CD4-positive, alpha-beta T cell (primary cell): ENCODE results near the gene PER3. TPM values are rescaled to one million over a fixed set of nuclear protein-coding genes. Genes with fewer than 3 reads are reported as not detected.

Source experiments
- ATAC-seq: fragments of 200-7000 bp; cut with Tn5 transposase; one replicate; pipeline ENCODE4 v1.10.0; 2022; ENCODE audit warnings: mild to moderate bottlenecking; ENCODE audit not compliant: poor library complexity
- CTCF ChIA-PET: fragments of 350-600 bp; sonication (Branson Sonifier 250); formaldehyde crosslinking; loops from one replicate; lab custom pipeline; 2021; ENCODE audit warnings: antibody characterized with exemption, inconsistent platforms; lab: Charles Lee
- POLR2A ChIA-PET: fragments of 350-600 bp; sonication (Branson Sonifier 250); formaldehyde crosslinking; loops from one replicate; lab custom pipeline; 2021; ENCODE audit warnings: antibody characterized with exemption, inconsistent platforms; lab: Charles Lee
- DNase-seq, 14 experiments: peaks; one replicate each; pipeline ENCODE4 v3.0.0-alpha.2; 2013 to 2020; ENCODE audit warnings: mixed read lengths in 2 of 14
- H3K27ac ChIP-seq, 2 donors: one replicate each; pipeline versions ENCODE4 v1.5.1 to v1.7.0; 2013; ENCODE audit warnings: low read length in 2 of 2, low read depth in 1 of 2, mild to moderate bottlenecking in 1 of 2
- H3K27me3 ChIP-seq, 2 experiments: 1 replicate in 1 of 2; 2 replicates in 1 of 2; pipeline versions ENCODE4 v1.6.1 to v1.7.0; 2013; ENCODE audit warnings: low read length in 2 of 2, control low read depth in 1 of 2, mild to moderate bottlenecking in 1 of 2, moderate library complexity in 1 of 2; ENCODE audit not compliant: insufficient read depth in 2 of 2, control insufficient read depth in 1 of 2
- H3K36me3 ChIP-seq: one replicate; pipeline ENCODE4 v1.6.1; 2013; ENCODE audit warnings: low read length, control low read depth; ENCODE audit not compliant: insufficient read depth
- H3K4me1 ChIP-seq: one replicate; pipeline ENCODE4 v1.6.1; 2013; ENCODE audit warnings: low read length, control low read depth; ENCODE audit not compliant: insufficient read depth
- H3K4me3 ChIP-seq: one replicate; pipeline ENCODE4 v1.5.1; 2013; ENCODE audit warnings: mild to moderate bottlenecking, low read length, moderate library complexity
- H3K9me3 ChIP-seq, 2 experiments: 1 replicate in 1 of 2; 2 replicates in 1 of 2; pipeline versions ENCODE4 v1.6.1 to v1.7.0; 2013; ENCODE audit warnings: low read length in 2 of 2, mild to moderate bottlenecking in 2 of 2, control low read depth in 1 of 2, moderate library complexity in 1 of 2; ENCODE audit not compliant: control insufficient read depth in 1 of 2, insufficient read depth in 1 of 2
- H3K27ac Mint-ChIP-seq: one replicate; pipeline ENCODE4 v1.8.0; 2020; ENCODE audit warnings: mixed read lengths
- H3K27me3 Mint-ChIP-seq: one replicate; pipeline ENCODE4 v1.8.0; 2021; ENCODE audit warnings: mixed read lengths
- H3K36me3 Mint-ChIP-seq: one replicate; pipeline ENCODE4 v1.8.0; 2021; ENCODE audit warnings: low read depth, mixed read lengths
- H3K4me1 Mint-ChIP-seq: one replicate; pipeline ENCODE4 v1.8.0; 2021; ENCODE audit warnings: low read depth, mixed read lengths
- H3K4me3 Mint-ChIP-seq: one replicate; pipeline ENCODE4 v1.8.0; 2020; ENCODE audit warnings: mild to moderate bottlenecking, mixed read lengths
- H3K9me3 Mint-ChIP-seq: one replicate; pipeline ENCODE4 v1.8.0; 2020; ENCODE audit warnings: mixed read lengths
- intact Hi-C, 2 experiments: fragments of 100-400 bp; cut with DNase I in 1 of 2; cut with micrococcal nuclease in 1 of 2; formaldehyde crosslinking; loops; one replicate each; pipeline versions ENCODE4 v1.15.1 to v1.9.0; 2023 to 2025; cut with DNase I, micrococcal nuclease
- total RNA-seq, 174 experiments: library from RNA in 2 of 174; stranded (reverse) in 2 of 174; gene quantifications; one replicate each; pipeline ENCODE4 v1.2.3 and lab custom pipeline; 2021 to 2026
- TF ChIP-seq, protein P1 (sequence below): fragments of 200-600 bp; IDR thresholded peaks from one replicate; pipeline ENCODE4 v1.8.0; 2022; ENCODE audit warnings: antibody characterized with exemption, mild to moderate bottlenecking

PER3 gene
- total RNA-seq, 2 experiments from 2014 or later = 10.1 to 11.4 TPM

DNA sequence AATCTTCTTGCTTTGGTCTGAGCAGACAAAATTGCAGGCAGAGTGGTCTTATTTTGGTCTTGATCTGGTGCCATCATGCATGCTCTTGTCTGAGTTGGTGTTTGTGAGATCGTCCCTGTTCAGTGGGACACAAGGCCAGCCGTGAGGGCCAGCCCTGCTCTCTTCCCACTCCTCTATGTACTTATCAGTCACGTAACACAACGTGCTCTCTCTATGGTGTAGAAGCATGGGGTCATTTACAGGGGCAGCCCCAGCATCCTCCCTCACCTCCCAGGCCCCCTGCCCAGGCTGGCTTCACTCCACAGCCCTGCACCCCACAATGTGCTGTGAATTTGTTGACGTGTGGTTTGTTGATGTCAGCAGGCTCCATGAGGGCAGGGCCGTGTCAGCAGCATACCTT is 87.0 kb downstream of the PER3 start:
- TF ChIP-seq, protein P1, sequence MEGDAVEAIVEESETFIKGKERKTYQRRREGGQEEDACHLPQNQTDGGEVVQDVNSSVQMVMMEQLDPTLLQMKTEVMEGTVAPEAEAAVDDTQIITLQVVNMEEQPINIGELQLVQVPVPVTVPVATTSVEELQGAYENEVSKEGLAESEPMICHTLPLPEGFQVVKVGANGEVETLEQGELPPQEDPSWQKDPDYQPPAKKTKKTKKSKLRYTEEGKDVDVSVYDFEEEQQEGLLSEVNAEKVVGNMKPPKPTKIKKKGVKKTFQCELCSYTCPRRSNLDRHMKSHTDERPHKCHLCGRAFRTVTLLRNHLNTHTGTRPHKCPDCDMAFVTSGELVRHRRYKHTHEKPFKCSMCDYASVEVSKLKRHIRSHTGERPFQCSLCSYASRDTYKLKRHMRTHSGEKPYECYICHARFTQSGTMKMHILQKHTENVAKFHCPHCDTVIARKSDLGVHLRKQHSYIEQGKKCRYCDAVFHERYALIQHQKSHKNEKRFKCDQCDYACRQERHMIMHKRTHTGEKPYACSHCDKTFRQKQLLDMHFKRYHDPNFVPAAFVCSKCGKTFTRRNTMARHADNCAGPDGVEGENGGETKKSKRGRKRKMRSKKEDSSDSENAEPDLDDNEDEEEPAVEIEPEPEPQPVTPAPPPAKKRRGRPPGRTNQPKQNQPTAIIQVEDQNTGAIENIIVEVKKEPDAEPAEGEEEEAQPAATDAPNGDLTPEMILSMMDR = no peak
- Histone ChIP-seq H3K27me3 (no peaks in the 10 kb centered on the region), H3K9me3 (peaks cover 0 to 16% of the 10 kb centered on the region in 2 experiments), H3K27ac (no peak overlapping the region), H3K4me1 (no peaks in the 10 kb centered on the region), H3K4me3 (no peak overlapping the region), H3K36me3 (no peaks in the 10 kb centered on the region)
- H3K27ac Mint-ChIP-seq = no peak overlapping the region
- CTCF ChIA-PET = no interaction called here
- ATAC-seq (no peak), DNase-seq (no peak)
- POLR2A ChIA-PET = no interaction called here
- no peak overlapping the region for H3K4me3 Mint-ChIP-seq
- no peaks in the 10 kb centered on the region for H3K27me3 Mint-ChIP-seq
- no peaks in the 10 kb centered on the region for H3K36me3 Mint-ChIP-seq
- H3K4me1 Mint-ChIP-seq = no peaks in the 10 kb centered on the region
- intact Hi-C loops = no loop called here
- H3K9me3 Mint-ChIP-seq = no peaks in the 10 kb centered on the region

DNA sequence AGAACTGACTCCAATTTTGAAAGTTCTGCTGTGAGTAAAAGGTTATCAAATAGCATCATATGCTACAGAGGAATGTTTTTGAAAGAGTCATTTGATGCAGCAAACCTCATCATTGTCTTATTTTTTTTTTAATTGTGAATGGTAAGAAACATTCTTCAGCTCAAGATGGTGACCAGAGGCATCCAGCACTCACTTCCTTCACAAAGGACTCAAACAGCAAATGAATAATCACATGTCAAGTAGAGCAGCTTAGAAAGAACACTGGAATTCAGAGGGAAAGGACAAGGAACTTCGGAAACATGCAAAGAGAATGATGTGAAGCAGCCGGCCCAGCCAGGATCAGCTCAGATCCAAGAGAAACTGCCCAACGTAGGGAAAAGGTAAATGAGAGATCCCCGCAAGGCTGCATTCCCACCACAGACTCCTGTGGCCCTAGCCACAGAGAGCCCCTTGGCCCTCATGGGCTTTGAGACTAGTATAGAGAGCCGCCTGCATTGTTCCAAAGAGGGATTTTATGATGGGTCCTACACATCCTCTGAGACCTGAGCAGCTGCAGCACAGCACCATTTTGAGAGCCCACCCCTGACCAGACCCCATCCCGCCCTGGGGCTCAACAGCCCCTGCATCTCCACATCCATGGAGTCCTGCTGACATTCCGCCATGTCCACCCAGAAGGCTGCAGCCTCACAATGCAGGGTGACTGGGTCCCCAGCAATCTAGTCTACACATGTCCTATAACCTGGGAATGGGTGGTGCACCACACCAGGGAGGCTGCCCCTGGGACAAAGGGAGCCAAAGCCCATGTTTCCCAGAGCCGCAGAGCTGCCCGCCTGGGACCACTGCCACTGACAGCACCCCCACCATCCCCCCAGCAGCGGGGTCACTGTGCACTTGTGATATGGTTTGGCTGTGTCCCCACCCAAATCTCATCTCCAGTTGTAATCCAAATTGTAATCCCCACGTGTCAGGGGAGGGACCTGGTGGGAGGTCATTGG is 90.0 kb downstream of the PER3 start:
- DNase-seq (no peak), ATAC-seq (no peak)
- Mint-ChIP-seq H3K9me3 (peaks cover 8% of the 10 kb centered on the region), H3K4me3 (no peak overlapping the region), H3K27ac (no peak overlapping the region), H3K36me3 (no peaks in the 10 kb centered on the region), H3K27me3 (peaks cover 5% of the 10 kb centered on the region), H3K4me1 (no peaks in the 10 kb centered on the region)
- Histone ChIP-seq H3K36me3 (no peaks in the 10 kb centered on the region), H3K27me3 (peaks cover 0 to 2% of the 10 kb centered on the region in 2 experiments), H3K4me3 (no peak overlapping the region), H3K4me1 (no peaks in the 10 kb centered on the region), H3K9me3 (peaks cover 5 to 25% of the 10 kb centered on the region in 2 experiments), H3K27ac (no peak overlapping the region)
- POLR2A ChIA-PET = no interaction called here
- CTCF ChIA-PET = no interaction called here
- intact Hi-C loops = no loop called here
- TF ChIP-seq, protein P1 = no peak

DNA sequence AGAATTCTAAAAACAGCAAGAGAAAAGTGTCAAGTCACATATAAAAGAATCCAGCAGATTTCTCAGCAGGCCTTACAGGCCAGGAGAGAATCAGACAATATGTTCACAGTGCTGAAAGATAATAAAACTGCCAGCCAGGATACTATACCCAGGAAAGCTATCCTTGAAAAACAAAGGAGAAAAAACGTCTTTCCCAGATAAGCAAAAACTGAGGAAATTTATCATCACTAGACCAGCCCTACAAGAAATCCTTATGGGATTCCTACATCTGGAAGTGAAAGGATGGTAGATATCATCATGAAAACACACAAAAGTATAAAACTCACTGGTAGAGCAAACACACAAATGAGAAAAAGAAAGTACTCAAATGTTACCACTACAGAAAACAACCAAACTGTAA is 93.9 kb downstream of the PER3 start:
- no peak overlapping the region for H3K27ac ChIP-seq
- intact Hi-C loops = no loop called here
- Mint-ChIP-seq H3K4me3 (no peak overlapping the region), H3K36me3 (no peaks in the 10 kb centered on the region), H3K27me3 (peaks cover 6% of the 10 kb centered on the region), H3K4me1 (no peaks in the 10 kb centered on the region), H3K9me3 (peaks cover 8% of the 10 kb centered on the region), H3K27ac (no peak overlapping the region)
- H3K4me3 ChIP-seq = no peak overlapping the region
- H3K9me3 ChIP-seq = peaks cover 5 to 25% of the 10 kb centered on the region in 2 experiments
- H3K4me1 ChIP-seq = no peaks in the 10 kb centered on the region
- peaks cover 0 to 2% of the 10 kb centered on the region in 2 experiments for H3K27me3 ChIP-seq
- DNase-seq (no peak), ATAC-seq (no peak)
- POLR2A ChIA-PET = no interaction called here
- CTCF ChIA-PET = no interaction called here
- TF ChIP-seq, protein P1 = no peak
- H3K36me3 ChIP-seq = no peaks in the 10 kb centered on the region
